Stimulated activated CD8-positive, alpha-beta memory T cell treated with anti-CD3 and anti-CD28 coated beads, Interleukin-4, amount 100 ng/mL, for 1 hour (primary cell): ENCODE data around the gene GRID1.

Experiments used
- DNase-seq, 2 donors: peaks; one replicate each; pipeline ENCODE4 v3.0.0-alpha.2; 2020; ENCODE audit warnings: low read depth in 2 of 2, low spot score in 1 of 2

Gene GRID1

GRCh38 chr10:86172301-86172700, 194.3 kb downstream of the GRID1 start:
- DNase-seq = no peak

- no peak for DNase-seq
Measured at GRCh38 chr10:86170255-86171108, 196.1 kb downstream of the GRID1 start.

DNA sequence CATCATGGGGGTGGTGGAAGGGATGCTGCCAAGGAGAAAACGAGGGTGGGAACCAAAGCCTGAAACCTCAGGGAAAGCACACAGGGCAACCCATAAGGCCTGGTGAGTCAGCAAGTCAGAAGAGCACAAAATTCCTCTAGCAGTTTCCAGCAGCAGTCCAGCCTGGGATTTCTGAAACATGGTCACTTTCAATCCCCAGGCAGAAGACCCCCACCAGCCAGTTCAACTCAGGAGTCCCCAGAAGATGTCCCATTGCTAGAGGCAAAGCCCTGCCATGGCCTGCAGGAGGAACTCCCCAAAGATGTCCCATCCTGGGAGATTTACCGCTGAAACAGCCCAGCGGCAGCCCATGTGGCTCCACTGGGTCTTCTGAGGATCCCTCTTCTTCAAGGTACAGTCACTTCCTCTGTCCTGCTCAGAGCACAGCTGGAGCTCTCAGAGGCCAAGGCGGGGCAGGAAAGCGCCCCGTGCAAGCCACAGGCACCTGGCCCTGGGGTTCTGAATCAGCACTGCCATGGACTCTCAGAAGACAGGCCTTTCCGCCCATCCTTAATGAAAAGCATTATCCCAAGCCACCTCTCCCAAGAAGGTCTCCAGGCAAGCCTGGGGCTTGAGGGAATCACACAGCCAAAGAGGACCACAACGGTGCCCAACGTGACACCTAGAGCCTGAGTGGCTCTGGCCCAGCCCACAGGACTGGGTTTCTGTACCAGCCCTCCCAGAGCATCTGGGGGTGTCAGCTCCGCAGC, 196.9 kb downstream of the GRID1 start:
- no peak for DNase-seq

DNA sequence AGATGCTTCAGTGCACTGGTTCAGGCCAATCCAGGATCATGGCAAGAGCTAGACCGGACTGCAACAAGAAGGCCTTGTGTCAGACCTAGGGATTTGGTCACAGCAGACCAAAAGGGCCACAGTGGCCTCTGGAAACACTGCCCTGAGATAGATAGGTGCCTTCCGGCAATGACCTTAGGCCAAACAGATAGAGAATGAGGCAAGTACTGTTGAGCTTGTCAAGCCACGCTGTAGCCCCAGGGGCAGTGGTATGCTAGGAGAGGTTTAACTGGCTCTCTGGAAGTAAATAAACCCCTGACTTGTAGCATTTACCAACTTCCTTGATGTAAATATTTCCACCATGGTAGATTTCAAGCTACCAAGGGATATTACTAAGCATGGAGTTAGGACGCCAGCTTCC, 197.5 kb downstream of the GRID1 start:
- DNase-seq = no peak

- no peak for DNase-seq
Measured at GRCh38 chr10:86168256-86168655, 198.3 kb downstream of the GRID1 start.

GRCh38 chr10:86167762-86168128, 198.8 kb downstream of the GRID1 start:
- DNase-seq = no peak

GRCh38 chr10:86167121-86167761, 199.4 kb downstream of the GRID1 start:
- DNase-seq = no peak

GRCh38 chr10:86165666-86166065, 200.9 kb downstream of the GRID1 start:
- DNase-seq = no peak

DNA sequence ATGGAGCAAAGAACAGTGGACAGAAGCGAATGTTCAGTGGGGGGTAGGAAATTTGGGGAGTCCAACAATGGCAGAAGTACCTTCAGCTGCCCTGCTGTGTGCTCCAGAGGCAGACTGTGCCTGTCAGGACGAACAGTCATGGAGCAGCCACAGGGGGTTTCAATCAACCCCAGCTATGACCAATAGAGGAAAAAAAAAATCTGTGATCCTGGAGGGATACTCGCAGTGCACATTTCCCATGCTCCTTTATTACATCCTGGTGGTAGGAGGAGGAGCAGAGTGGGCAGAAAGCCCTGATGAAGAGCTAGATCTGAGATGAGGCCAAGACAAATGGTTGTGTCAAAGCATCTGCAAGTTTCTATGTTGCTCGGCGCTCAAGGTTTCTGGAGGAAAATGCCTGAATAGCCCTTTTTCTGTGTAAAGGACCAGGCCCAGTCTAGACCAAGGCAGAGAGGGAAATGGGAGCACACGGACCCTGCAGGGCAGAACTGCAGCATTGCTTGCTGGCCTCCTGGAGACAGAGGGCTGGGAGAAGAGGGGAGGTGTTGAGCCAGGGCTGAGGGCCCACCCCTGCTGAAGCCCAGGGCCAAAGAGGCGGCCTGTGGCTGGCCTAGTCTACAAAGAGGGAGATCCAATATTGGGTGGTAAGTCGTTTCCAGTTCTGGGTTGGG, 201.5 kb downstream of the GRID1 start:
- no peak for DNase-seq

DNA sequence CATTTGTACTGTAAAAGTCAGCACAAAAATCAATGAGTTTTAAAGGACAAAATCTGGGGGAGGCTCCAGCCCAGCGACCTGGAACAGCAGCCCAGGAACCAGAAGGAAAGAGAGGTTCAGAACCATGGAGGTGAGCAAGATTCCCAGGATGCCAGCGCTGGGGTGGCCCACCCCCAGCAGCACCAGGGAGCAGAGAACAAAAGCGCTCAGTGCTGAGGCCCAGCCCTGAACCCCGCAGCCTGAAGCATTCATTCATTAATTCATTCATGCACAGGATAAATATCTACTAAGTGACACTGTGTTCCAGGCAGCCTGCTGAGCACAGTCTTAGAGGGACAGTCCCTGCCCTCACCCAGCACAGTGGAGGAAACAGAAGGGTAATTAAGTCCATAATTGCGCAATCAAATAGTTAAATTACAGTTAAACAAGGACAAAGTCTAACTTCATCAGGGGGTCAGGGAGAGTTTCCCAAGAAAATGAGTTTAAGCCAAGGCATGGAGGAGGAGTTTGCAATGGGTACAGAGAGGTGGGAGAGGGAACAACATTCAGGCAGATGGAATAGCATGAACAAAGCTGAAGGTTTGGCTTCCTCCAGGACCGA, 202.3 kb downstream of the GRID1 start:
- DNase-seq = no peak

DNA sequence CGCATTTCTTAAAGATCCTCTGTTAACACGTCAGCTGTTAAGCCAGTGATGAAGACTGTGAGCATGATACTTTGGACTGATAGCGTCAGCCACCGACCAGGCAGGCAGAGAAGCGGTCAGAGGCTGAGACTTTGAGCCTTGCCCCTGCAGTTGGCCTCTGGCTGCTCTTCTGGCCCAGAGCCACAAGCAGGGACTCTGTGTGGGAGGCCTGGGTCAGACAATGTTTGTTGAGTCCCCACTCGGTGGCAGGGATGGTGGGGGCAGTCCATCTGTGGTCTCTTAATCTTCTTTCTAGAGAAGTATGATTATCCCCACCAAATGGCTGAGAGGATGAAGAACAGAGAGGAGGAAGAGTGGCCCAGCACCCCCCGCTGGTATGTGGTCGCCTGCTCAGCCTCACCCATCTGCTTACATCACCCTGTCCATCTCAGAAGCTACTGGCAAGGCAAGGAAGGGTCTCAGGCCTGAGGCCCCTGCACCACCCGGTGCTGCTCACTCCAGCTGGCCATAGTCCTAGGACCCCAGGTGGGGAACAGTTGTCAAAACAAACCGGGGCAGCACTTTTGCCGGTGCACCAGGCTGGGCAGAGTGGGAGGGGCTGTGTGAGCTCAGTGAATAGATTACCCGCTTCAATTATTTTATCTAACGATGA, 202.9 kb downstream of the GRID1 start:
- no peak for DNase-seq

GRCh38 chr10:86162696-86163400, 203.7 kb downstream of the GRID1 start:
- DNase-seq = no peak

GRCh38 chr10:86162036-86162435, 204.6 kb downstream of the GRID1 start:
- no peak for DNase-seq

DNA sequence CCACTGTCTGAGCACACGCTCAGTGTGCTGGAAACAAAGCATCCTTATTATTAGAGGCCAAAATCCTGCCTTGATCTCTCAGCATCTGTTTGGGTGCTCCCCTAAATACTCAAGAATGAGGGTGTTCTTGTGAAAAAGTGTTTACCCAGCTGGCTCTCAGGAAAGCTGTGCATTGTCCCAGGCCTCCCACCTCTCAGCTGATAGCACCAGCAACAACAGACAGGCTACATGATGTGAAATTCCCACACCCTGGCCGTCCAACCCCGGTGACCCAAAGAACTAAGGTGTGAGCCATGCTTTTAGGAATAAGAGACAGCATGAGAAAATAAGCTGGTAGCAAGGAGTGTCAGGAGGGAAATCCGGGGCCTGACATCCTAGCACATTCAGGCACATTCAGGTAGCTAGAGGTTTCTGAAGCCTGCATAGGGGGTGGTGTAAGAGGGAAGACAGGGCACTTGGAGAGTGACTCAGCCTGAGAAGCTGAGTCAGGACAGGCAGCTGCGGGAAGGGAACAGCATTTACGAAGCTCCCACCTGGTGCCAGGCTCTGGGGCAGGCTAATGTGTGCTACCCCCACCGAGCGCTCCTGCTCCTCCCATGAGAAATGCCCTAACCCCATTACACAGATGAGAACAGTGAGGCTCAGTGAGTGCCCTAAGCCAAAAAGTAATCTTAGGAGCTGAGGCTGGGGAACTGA, 205.6 kb downstream of the GRID1 start:
- no peak for DNase-seq

- DNase-seq = no peak
Measured at GRCh38 chr10:86159797-86160196, 206.8 kb downstream of the GRID1 start.

DNA sequence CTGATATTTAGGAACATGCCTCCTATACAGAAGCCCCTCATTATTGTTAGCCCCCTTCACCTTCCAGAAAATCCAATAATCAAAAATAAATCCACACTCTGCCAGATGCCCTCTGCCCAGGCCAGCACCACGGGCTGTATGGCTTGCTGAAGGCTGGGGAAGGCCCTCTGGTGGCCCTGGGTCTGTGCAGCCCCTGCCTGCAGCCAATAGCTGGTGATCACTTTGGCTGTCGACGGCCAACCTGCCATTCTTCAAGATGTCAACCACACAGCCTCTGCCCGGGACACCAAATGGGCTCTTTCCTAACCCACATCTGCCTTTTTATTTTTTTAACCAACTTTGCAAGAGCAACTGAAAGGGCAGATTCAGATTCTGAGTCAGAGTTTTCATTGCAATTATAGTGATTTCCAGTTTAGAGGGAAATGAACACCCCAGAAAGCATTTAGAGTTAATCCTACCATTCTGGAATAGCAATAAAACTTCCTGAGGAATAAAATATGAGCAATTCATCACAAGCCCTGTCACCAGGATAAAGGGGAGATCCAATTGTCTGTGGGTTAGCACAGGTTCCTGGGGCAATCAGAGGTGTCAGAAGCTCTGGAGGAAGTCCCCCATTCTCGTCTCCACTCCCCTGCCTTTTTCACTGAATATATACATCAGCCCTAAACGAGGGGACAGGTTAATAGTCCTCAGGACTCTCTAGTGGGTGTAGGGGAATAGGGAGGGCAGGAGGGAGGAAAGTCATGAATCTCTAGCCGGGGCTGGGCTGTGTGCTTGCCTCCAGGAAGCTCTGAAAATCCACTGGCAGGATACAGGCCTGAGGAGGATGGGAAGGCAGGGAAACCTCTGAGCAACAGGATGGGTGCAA, 211.3 kb downstream of the GRID1 start:
- DNase-seq = no peak

GRCh38 chr10:86153751-86154150, 212.8 kb downstream of the GRID1 start:
- no peak for DNase-seq

DNA sequence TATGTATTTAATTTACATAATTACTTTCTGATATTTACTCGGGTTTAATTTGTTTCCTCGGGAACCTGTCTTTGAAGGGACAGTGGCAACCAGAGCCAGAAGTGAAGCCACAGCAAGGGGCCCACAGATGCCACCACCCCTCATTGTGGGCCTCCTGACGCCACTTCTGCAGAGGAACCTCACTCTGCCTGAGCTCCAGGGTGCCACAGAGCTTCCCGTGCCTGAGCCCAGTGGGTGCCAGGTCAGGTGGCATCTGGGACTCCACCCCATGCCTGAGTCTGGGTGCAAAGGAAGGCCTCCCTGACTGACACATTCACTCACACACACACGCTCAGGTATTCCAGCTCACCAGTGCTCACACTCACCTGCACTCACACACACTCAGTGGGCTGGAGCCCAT, 213.7 kb downstream of the GRID1 start:
- no peak for DNase-seq
